GM12873 (cell line): Measurements from ENCODE around the gene DEF6.

Source experiments
- TF ChIP-seq, protein P1 (sequence below): IDR thresholded peaks from 2 replicates; pipeline ENCODE4 v1.5.1; 2012; ENCODE audit warnings: low read depth, mild to moderate bottlenecking, moderate library complexity, low read length, control low read depth; ENCODE audit not compliant: insufficient read depth; ENCODE audit errors: missing control alignments

The DEF6 gene

GRCh38 chr6:35321091-35321490 lies 23.5 kb downstream of the DEF6 start:
- TF ChIP-seq, protein P1, sequence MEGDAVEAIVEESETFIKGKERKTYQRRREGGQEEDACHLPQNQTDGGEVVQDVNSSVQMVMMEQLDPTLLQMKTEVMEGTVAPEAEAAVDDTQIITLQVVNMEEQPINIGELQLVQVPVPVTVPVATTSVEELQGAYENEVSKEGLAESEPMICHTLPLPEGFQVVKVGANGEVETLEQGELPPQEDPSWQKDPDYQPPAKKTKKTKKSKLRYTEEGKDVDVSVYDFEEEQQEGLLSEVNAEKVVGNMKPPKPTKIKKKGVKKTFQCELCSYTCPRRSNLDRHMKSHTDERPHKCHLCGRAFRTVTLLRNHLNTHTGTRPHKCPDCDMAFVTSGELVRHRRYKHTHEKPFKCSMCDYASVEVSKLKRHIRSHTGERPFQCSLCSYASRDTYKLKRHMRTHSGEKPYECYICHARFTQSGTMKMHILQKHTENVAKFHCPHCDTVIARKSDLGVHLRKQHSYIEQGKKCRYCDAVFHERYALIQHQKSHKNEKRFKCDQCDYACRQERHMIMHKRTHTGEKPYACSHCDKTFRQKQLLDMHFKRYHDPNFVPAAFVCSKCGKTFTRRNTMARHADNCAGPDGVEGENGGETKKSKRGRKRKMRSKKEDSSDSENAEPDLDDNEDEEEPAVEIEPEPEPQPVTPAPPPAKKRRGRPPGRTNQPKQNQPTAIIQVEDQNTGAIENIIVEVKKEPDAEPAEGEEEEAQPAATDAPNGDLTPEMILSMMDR, result no peak

GRCh38 chr6:35327349-35328027 lies 29.9 kb downstream of the DEF6 start:
- TF ChIP-seq, protein P1, result peak; percentile 78

DNA sequence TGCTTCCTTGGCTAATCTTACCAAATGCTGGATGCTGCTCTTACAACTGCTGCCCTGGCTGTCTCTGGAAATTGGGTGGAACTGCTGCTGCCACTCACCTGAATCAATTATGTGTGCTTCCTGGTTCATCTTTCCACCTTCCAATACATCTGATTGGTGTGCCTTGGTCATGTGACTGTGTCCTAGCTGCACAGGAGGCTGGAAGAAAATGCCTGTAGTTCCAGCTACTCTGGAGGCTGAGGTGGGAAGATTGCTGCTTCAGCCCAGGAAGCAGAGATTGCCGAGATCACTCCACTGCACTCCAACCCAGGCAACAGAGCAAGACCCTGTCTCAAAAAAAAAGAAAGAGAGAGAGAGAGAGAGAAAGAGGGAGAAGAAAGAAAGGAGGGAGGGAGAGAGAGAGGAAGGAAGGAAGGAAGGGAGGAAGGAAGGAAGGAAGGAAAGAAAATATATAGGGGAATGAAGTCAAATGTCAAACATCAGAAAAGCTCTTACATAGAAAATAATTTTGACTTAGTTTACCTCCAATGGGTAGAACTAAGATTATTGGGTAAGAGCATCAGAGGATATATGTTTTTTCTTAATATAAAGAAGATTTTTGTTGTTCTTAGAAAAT lies 30.6 kb downstream of the DEF6 start:
- TF ChIP-seq, protein P1, result no peak

DNA sequence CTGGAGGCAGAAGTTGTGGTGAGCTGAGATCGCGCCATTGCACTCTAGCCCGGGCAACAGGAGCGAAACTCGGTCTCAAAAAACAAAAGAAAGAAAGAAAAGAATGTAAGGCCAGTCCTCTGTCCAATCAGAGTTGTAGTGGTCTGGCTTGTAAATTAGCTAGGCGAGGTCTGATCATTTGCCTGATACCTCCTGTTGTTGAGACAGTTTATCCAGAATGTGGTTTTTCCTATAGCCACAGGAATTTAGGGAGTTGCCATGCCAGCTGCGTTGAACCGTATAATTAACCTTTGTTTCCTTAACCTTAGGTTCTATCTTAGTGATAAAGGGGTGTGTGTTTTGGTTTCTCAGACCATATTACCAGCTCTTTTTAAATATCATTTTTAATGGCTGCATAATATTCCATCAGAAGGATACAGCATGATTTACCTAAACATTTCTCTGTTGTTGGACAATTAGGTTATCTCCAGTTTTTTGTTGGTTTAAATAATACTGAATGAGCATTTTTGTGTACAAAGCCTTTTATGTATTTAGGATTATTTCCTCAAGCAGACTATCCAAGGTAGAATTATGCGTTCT lies 33.0 kb downstream of the DEF6 start:
- TF ChIP-seq, protein P1, result no peak

DNA sequence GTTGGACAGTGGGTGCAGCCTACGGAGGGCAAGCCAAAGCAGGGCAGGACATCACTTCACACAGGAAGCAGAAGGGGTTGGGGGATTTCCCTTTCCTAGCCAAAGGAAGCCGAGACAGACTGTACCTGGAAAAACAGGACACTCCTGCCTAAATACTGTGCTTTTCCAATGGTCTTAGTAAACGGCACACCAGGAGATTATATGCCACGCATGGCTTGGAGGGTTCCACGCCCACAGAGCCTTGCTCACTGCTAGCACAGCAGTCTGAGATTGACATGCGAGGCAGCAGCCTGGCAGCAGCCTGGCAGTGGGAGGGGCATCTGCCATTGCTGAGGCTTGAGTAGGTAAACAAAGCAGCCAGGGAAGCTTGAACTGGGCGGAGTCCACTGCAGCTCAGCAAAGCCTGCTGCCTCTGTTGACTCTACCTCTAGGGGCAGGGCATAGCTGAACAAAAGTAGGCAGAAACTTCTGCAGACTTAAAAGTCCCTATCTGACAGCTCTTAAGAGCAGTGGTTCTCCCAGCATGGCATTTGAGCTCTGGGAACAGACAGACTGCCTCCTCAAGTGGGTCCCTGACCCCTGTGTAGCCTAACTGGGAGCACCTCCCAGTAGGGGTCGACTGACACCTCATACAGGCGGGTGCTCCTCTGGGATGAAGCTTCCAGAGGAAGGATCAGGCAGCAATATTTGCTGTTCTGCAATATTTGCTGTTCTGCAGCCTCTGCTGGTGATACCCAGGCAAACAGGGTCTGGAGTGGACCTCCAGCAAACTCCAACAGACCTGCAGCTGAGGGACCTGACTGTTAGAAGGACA lies 34.7 kb downstream of the DEF6 start:
- TF ChIP-seq, protein P1, result peak; percentile 28

DNA sequence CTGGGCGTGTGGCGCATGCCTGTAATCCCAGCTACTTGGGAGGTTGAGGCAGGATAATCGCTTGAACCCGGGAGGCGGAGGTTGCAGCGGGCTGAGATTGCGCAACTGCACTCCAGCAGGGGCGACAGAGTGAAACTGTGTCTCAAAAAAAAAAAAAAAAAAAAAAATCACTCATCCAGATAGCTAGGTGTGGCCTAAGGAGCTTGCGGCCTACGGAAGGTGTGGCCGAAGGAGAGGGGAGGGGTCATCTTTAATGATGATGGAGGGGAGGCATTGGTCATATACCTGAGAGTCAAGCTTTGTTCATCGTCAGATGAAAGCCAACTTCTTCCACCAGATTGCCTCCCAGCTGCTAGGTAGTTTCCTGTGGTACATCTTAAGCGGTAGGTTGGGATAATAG lies 43.9 kb downstream of the DEF6 start:
- TF ChIP-seq, protein P1, result no peak
